Gastrocnemius medialis (tissue), 4 donors: Measurements from ENCODE around the gene PLCL2. TPM values are rescaled to one million over a fixed set of nuclear protein-coding genes. Genes with fewer than 3 reads are reported as not detected.

ENCODE experiments used
- ATAC-seq, 2 donors: fragments of 150-250 bp; one replicate each; pipeline ENCODE4 v1.9.1; 2016
- DNase-seq, 2 donors: peaks; one replicate each; pipeline ENCODE4 v3.0.0-alpha.2; 2019
- H3K27ac ChIP-seq, 4 donors: fragments of 200-600 bp; sonication (generic); 1 replicate in 1 of 4; 2 replicates in 3 of 4; pipeline ENCODE4 v1.5.1; 2016 to 2018; ENCODE audit warnings: mild to moderate bottlenecking in 2 of 4, moderate library complexity in 1 of 4
- H3K27me3 ChIP-seq, 3 donors: fragments of 200-600 bp; sonication (generic) in 2 of 3; 1 replicate in 1 of 3; 2 replicates in 2 of 3; pipeline versions ENCODE4 v1.5.1 to v1.6.0; 2016 to 2019; ENCODE audit warnings: mild to moderate bottlenecking in 1 of 3, moderate library complexity in 1 of 3
- H3K36me3 ChIP-seq, 2 donors: fragments of 200-600 bp; sonication (generic) in 1 of 2; one replicate each; pipeline ENCODE4 v1.5.1; 2017 to 2018
- H3K4me1 ChIP-seq, 2 donors: fragments of 200-600 bp; sonication (generic) in 1 of 2; one replicate each; pipeline ENCODE4 v1.5.1; 2016 to 2017; ENCODE audit warnings: mild to moderate bottlenecking in 2 of 2
- H3K4me3 ChIP-seq, 4 donors: fragments of 200-600 bp; sonication (generic) in 3 of 4; 1 replicate in 1 of 4; 2 replicates in 3 of 4; pipeline ENCODE4 v1.5.1; 2016 to 2019; ENCODE audit warnings: mild to moderate bottlenecking in 2 of 4
- H3K9me3 ChIP-seq, 3 donors: fragments of 200-600 bp; sonication (generic) in 2 of 3; 1 replicate in 1 of 3; 2 replicates in 2 of 3; pipeline ENCODE4 v1.5.1; 2016 to 2019
- CTCF ChIP-seq, 5 experiments: fragments of 450-650 bp in 3 of 5; fragments of 200-600 bp in 2 of 5; sonication (generic) in 2 of 5; IDR thresholded peaks in 4 of 5; conservative IDR thresholded peaks in 1 of 5; 1 replicate in 4 of 5; 2 replicates in 1 of 5; pipeline ENCODE4 v1.5.1; 2016 to 2019; ENCODE audit warnings: antibody characterized with exemption in 5 of 5, mild to moderate bottlenecking in 3 of 5, moderate library complexity in 3 of 5
- POLR2A ChIP-seq, 2 donors: fragments of 450-650 bp; IDR thresholded peaks; one replicate each; pipeline ENCODE4 v1.6.1; 2017; ENCODE audit warnings: antibody characterized with exemption in 2 of 2, mild to moderate bottlenecking in 2 of 2, moderate library complexity in 2 of 2
- in situ Hi-C, 4 donors: fragments of 200-750 bp; cut with MboI; loops; one replicate each; pipeline versions ENCODE4 v1.15.0 to v1.8.0; 2017; ENCODE audit warnings: low sequenced_read_pairs in 4 of 4
- intact Hi-C: fragments of 100-400 bp; cut with DNase I; formaldehyde crosslinking; loops from one replicate; pipeline ENCODE4 v1.15.1; 2023; ENCODE audit warnings: low total_unique reads
- total RNA-seq, 4 donors: library from RNA; depleted of rRNA; stranded (reverse); fragments of >200 nt; gene quantifications; one replicate each; pipeline versions ENCODE4 v1.1.0 to v1.2.3, GENCODE V29; 2016

PLCL2 gene
- total RNA-seq, 4 donors from 2014 or later, result 23.9 to 37.2 (median 32.7) TPM

- Histone ChIP-seq H3K4me3 (no peak overlapping the region), H3K36me3 (no peaks in the 10 kb centered on the region), H3K27me3 (no peaks in the 10 kb centered on the region), H3K4me1 (peaks cover 0 to 33% of the 10 kb centered on the region in 2 donors), H3K9me3 (no peaks in the 10 kb centered on the region), H3K27ac (peak overlapping the region in 3 of 4 donors; percentile 17 to 56 (median 22))
- ATAC-seq (peak in 1 of 2 donors; percentile 59), DNase-seq (no peak)
- intact Hi-C loops (no loop called here), in situ Hi-C loops (no loop called here)
- TF ChIP-seq POLR2A (IDR thresholded peaks at IDR 0.05) (no peak), CTCF (IDR thresholded peaks at IDR 0.05 in 4 of 5, conservative IDR thresholded peaks at IDR 0.05 in 1 of 5) (no peak)
Measured at GRCh38 chr3:16861432-16861831, 23.3 kb upstream of the PLCL2 start.

- ATAC-seq (no peak), DNase-seq (no peak)
- no peaks in the 10 kb centered on the region for H3K36me3 ChIP-seq
- H3K4me3 ChIP-seq, result no peak overlapping the region
- intact Hi-C loops (no loop called here), in situ Hi-C loops (no loop called here)
- TF ChIP-seq CTCF (IDR thresholded peaks at IDR 0.05 in 4 of 5, conservative IDR thresholded peaks at IDR 0.05 in 1 of 5), result no peak
- no peak for TF ChIP-seq POLR2A (IDR thresholded peaks at IDR 0.05)
- H3K9me3 ChIP-seq, result no peaks in the 10 kb centered on the region
- peaks cover 0 to 27% of the 10 kb centered on the region in 2 donors for H3K4me1 ChIP-seq
- H3K27me3 ChIP-seq, result no peaks in the 10 kb centered on the region
- peak overlapping the region in 2 of 4 donors; percentile 9 to 20 for H3K27ac ChIP-seq
Measured at GRCh38 chr3:16864610-16865313, 20.0 kb upstream of the PLCL2 start.

GRCh38 chr3:16865335-16865734 is 19.4 kb upstream of the PLCL2 start:
- Histone ChIP-seq H3K4me3 (no peak overlapping the region), H3K27me3 (no peaks in the 10 kb centered on the region), H3K27ac (peak overlapping the region in 2 of 4 donors; percentile 20 to 39), H3K36me3 (no peaks in the 10 kb centered on the region), H3K4me1 (peaks cover 0 to 21% of the 10 kb centered on the region in 2 donors), H3K9me3 (no peaks in the 10 kb centered on the region)
- intact Hi-C loops, result no loop called here
- DNase-seq (no peak), ATAC-seq (no peak)
- in situ Hi-C loops, result no loop called here
- no peak for TF ChIP-seq POLR2A (IDR thresholded peaks at IDR 0.05)
- TF ChIP-seq CTCF (IDR thresholded peaks at IDR 0.05 in 4 of 5, conservative IDR thresholded peaks at IDR 0.05 in 1 of 5), result no peak

GRCh38 chr3:16866571-16866970 is 18.2 kb upstream of the PLCL2 start:
- H3K27ac ChIP-seq, result peak overlapping the region in 1 of 4 donors; percentile 20
- H3K4me1 ChIP-seq, result peaks cover 0 to 12% of the 10 kb centered on the region in 2 donors
- ATAC-seq (no peak), DNase-seq (no peak)
- intact Hi-C loops, result no loop called here
- no peak overlapping the region for H3K4me3 ChIP-seq
- H3K36me3 ChIP-seq, result no peaks in the 10 kb centered on the region
- in situ Hi-C loops, result no loop called here
- H3K9me3 ChIP-seq, result no peaks in the 10 kb centered on the region
- no peaks in the 10 kb centered on the region for H3K27me3 ChIP-seq
- TF ChIP-seq CTCF (IDR thresholded peaks at IDR 0.05 in 4 of 5, conservative IDR thresholded peaks at IDR 0.05 in 1 of 5) (no peak), POLR2A (IDR thresholded peaks at IDR 0.05) (no peak)
